SU-DHL-6 (cell line): ENCODE results near the gene ZNF276.

Experiments
- CTCF ChIP-seq: fragments of 200-600 bp; sonication (generic); IDR thresholded peaks from one replicate; pipeline ENCODE4 v1.5.1; 2017; ENCODE audit warnings: antibody characterized with exemption, mild to moderate bottlenecking, low read length, moderate library complexity; ENCODE audit not compliant: insufficient read depth, poor library complexity, severe bottlenecking
- EZH2phosphoT487 ChIP-seq: fragments of 200-600 bp; sonication (generic), shearing (Covaris generic); conservative IDR thresholded peaks from 2 replicates; pipeline ENCODE4 v1.6.1; 2018; ENCODE audit warnings: mild to moderate bottlenecking, antibody characterized with exemption, low read length, moderate library complexity, mixed read lengths

GRCh38 chr16:89710709-89711564, 10.4 kb upstream of the ZNF276 start:
- TF ChIP-seq CTCF (no peak), EZH2phosphoT487 (no peak)
